ENCODE data around the gene PAIP2B.

Gene PAIP2B

DNA sequence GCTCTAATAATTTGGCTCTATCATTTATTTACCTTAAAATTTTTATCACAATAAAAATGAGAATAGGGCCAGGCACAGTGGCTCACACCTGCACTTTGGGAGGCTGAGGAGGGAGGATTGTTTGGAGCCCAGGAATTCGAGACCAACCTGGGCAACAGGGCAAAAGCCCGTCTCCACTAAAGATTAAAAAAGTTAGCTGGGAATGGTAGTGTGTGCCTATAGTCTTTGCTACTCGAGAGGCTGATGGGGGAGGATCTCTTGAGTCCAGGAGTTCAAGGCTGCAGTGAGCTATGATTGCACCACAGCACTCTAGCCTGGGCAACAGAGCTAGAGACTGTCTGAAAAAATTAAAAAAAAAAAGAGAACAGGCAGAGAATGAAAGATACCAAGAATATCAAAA is 90.7 kb downstream of the PAIP2B start:
- in situ Hi-C loops (cut with HindIII; ENCODE audit: low sequenced_read_pairs), result no loop called here

GRCh38 chr2:71133603-71134002 is 93.3 kb downstream of the PAIP2B start:
- no peak for DNase-seq (ENCODE audit: low read depth)
- TF ChIP-seq, protein P1, sequence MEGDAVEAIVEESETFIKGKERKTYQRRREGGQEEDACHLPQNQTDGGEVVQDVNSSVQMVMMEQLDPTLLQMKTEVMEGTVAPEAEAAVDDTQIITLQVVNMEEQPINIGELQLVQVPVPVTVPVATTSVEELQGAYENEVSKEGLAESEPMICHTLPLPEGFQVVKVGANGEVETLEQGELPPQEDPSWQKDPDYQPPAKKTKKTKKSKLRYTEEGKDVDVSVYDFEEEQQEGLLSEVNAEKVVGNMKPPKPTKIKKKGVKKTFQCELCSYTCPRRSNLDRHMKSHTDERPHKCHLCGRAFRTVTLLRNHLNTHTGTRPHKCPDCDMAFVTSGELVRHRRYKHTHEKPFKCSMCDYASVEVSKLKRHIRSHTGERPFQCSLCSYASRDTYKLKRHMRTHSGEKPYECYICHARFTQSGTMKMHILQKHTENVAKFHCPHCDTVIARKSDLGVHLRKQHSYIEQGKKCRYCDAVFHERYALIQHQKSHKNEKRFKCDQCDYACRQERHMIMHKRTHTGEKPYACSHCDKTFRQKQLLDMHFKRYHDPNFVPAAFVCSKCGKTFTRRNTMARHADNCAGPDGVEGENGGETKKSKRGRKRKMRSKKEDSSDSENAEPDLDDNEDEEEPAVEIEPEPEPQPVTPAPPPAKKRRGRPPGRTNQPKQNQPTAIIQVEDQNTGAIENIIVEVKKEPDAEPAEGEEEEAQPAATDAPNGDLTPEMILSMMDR (IDR thresholded peaks at IDR 0.05; ENCODE audit: low read depth, low read length, missing control alignments), result no peak
- H3K4me3 ChIP-seq (ENCODE audit: low read depth, low read length), result no peak overlapping the region
- in situ Hi-C loops (cut with HindIII; ENCODE audit: low sequenced_read_pairs), result no loop called here

More for the DNA sequence above, 90.7 kb downstream of the PAIP2B start:
- no peak for DNase-seq (ENCODE audit: low read depth)
- H3K4me3 ChIP-seq (ENCODE audit: low read depth, low read length), result no peak overlapping the region
- TF ChIP-seq, protein P1 (IDR thresholded peaks at IDR 0.05; ENCODE audit: low read depth, low read length, missing control alignments), result no peak
